Neuron (in vitro differentiated cells): ENCODE measurements around the gene OLIG2.
A peak's percentile ranks its signal among the peaks of the same experiment; 100 is the strongest.

Experiments used
- H2AFZ ChIP-seq: one replicate; pipeline ENCODE4 v1.6.1; 2013; ENCODE audit warnings: low read depth, mild to moderate bottlenecking, inconsistent platforms, low read length, moderate library complexity
- H3K27me3 ChIP-seq: one replicate; pipeline ENCODE4 v1.6.1; 2013; ENCODE audit warnings: low read length; ENCODE audit not compliant: insufficient read depth
- H3K36me3 ChIP-seq: one replicate; pipeline ENCODE4 v1.6.1; 2013; ENCODE audit warnings: low read length; ENCODE audit not compliant: insufficient read depth
- H3K4me1 ChIP-seq: one replicate; pipeline ENCODE4 v1.6.1; 2013; ENCODE audit warnings: low read length; ENCODE audit not compliant: insufficient read depth
- H3K4me3 ChIP-seq: 2 replicates; pipeline ENCODE4 v1.5.1; 2013; ENCODE audit warnings: mild to moderate bottlenecking, low read length, moderate library complexity
- H3K9me3 ChIP-seq: one replicate; pipeline ENCODE4 v1.6.1; 2013; ENCODE audit warnings: low read length

The OLIG2 gene

GRCh38 chr21:33022828-33023573 is 2.7 kb upstream of the OLIG2 start:
- Histone ChIP-seq H3K9me3 (peaks cover 2% of the 10 kb centered on the region), H3K27me3 (peaks cover 84% of the 10 kb centered on the region), H3K4me1 (no peaks in the 10 kb centered on the region), H2AFZ (no peak overlapping the region), H3K4me3 (no peak overlapping the region), H3K36me3 (no peaks in the 10 kb centered on the region)

GRCh38 chr21:33023574-33024200 is 2.0 kb upstream of the OLIG2 start:
- peaks cover 2% of the 10 kb centered on the region for H3K9me3 ChIP-seq
- peaks cover 88% of the 10 kb centered on the region for H3K27me3 ChIP-seq
- no peak overlapping the region for H2AFZ ChIP-seq
- H3K4me1 ChIP-seq: no peaks in the 10 kb centered on the region
- no peaks in the 10 kb centered on the region for H3K36me3 ChIP-seq
- H3K4me3 ChIP-seq: no peak overlapping the region

GRCh38 chr21:33024201-33025103 is 1.3 kb upstream of the OLIG2 start:
- Histone ChIP-seq H3K9me3 (peaks cover 2% of the 10 kb centered on the region), H3K4me1 (no peaks in the 10 kb centered on the region), H3K4me3 (no peak overlapping the region)

GRCh38 chr21:33025106-33025488 is 638 bp upstream of the OLIG2 start:
- Histone ChIP-seq H2AFZ (peak overlapping the region; percentile 64), H3K4me1 (no peaks in the 10 kb centered on the region), H3K27me3 (peaks cover 91% of the 10 kb centered on the region), H3K9me3 (peaks cover 2% of the 10 kb centered on the region), H3K4me3 (peak overlapping the region; percentile 39), H3K36me3 (no peaks in the 10 kb centered on the region)

More at GRCh38 chr21:33024201-33025103, 1.3 kb upstream of the OLIG2 start:
- Histone ChIP-seq H3K36me3 (no peaks in the 10 kb centered on the region), H3K27me3 (peaks cover 89% of the 10 kb centered on the region), H2AFZ (no peak overlapping the region)

- H2AFZ ChIP-seq: no peak overlapping the region
- H3K4me1 ChIP-seq: no peaks in the 10 kb centered on the region
- H3K9me3 ChIP-seq: peaks cover 2% of the 10 kb centered on the region
- no peaks in the 10 kb centered on the region for H3K36me3 ChIP-seq
- H3K27me3 ChIP-seq: peaks cover 94% of the 10 kb centered on the region
- H3K4me3 ChIP-seq: no peak overlapping the region
Observed at GRCh38 chr21:33026443-33026858, 716 bp downstream of the OLIG2 start.

GRCh38 chr21:33026878-33027400 is 1.2 kb downstream of the OLIG2 start:
- Histone ChIP-seq H3K36me3 (no peaks in the 10 kb centered on the region), H3K9me3 (peaks cover 2% of the 10 kb centered on the region), H2AFZ (no peak overlapping the region), H3K27me3 (peaks cover 93% of the 10 kb centered on the region), H3K4me3 (no peak overlapping the region), H3K4me1 (no peaks in the 10 kb centered on the region)

GRCh38 chr21:33027401-33028286 is 1.9 kb downstream of the OLIG2 start:
- no peaks in the 10 kb centered on the region for H3K36me3 ChIP-seq
- no peak overlapping the region for H3K4me3 ChIP-seq
- no peaks in the 10 kb centered on the region for H3K4me1 ChIP-seq
- peaks cover 2% of the 10 kb centered on the region for H3K9me3 ChIP-seq
- peaks cover 93% of the 10 kb centered on the region for H3K27me3 ChIP-seq
- no peak overlapping the region for H2AFZ ChIP-seq

GRCh38 chr21:33028287-33028670 is 2.5 kb downstream of the OLIG2 start:
- Histone ChIP-seq H3K27me3 (peaks cover 92% of the 10 kb centered on the region), H3K4me1 (no peaks in the 10 kb centered on the region), H3K9me3 (peaks cover 2% of the 10 kb centered on the region), H2AFZ (no peak overlapping the region), H3K4me3 (no peak overlapping the region), H3K36me3 (no peaks in the 10 kb centered on the region)

GRCh38 chr21:33028773-33029384 is 3.1 kb downstream of the OLIG2 start:
- H2AFZ ChIP-seq: no peak overlapping the region
- no peak overlapping the region for H3K4me3 ChIP-seq
- H3K27me3 ChIP-seq: peaks cover 93% of the 10 kb centered on the region
- peaks cover 2% of the 10 kb centered on the region for H3K9me3 ChIP-seq
- no peaks in the 10 kb centered on the region for H3K36me3 ChIP-seq
- no peaks in the 10 kb centered on the region for H3K4me1 ChIP-seq

- H3K9me3 ChIP-seq: peaks cover 2% of the 10 kb centered on the region
- no peak overlapping the region for H2AFZ ChIP-seq
- no peaks in the 10 kb centered on the region for H3K4me1 ChIP-seq
- H3K4me3 ChIP-seq: no peak overlapping the region
- peaks cover 93% of the 10 kb centered on the region for H3K27me3 ChIP-seq
- H3K36me3 ChIP-seq: no peaks in the 10 kb centered on the region
Observed at GRCh38 chr21:33029385-33029921, 3.7 kb downstream of the OLIG2 start.

GRCh38 chr21:33029975-33030461 is 4.3 kb downstream of the OLIG2 start:
- Histone ChIP-seq H2AFZ (no peak overlapping the region), H3K9me3 (peaks cover 2% of the 10 kb centered on the region), H3K4me1 (no peaks in the 10 kb centered on the region), H3K36me3 (no peaks in the 10 kb centered on the region), H3K27me3 (peaks cover 92% of the 10 kb centered on the region), H3K4me3 (no peak overlapping the region)
